ELR (cell line): ENCODE data around the gene XPO6.
A peak's percentile ranks its signal among the peaks of the same experiment; 100 is the strongest.
"Not testable (repeated sequence)": the region's sequence is repeated elsewhere in the genome, so short reads cannot be mapped to it uniquely, and the experiment has no call there.

Experiments used
- DNase-seq: peaks from one replicate; pipeline ENCODE4 v3.0.0-alpha.2; 2015; ENCODE audit warnings: low read depth

XPO6 gene

GRCh38 chr16:28211758-28212531, at the start of gene XPO6:
Gene XPO6, minus strand, starts transcription at chr16:28211965. Its CDS starts 597 bp downstream, at chr16:28211368.
- DNase-seq, result peak; percentile 95

GRCh38 chr16:28260193-28260592, 48.4 kb upstream of the XPO6 start:
- no peak for DNase-seq

GRCh38 chr16:28259781-28260150, 48.0 kb upstream of the XPO6 start:
- no peak for DNase-seq

- no peak for DNase-seq
Observed at GRCh38 chr16:28259091-28259780, 47.5 kb upstream of the XPO6 start.

GRCh38 chr16:28258567-28258966, 46.8 kb upstream of the XPO6 start:
- DNase-seq, result no peak

GRCh38 chr16:28257256-28257655, 45.5 kb upstream of the XPO6 start:
- no peak for DNase-seq

GRCh38 chr16:28255838-28256237, 44.1 kb upstream of the XPO6 start:
- DNase-seq, result no peak

GRCh38 chr16:28254158-28254557, 42.4 kb upstream of the XPO6 start:
- DNase-seq, result no peak

GRCh38 chr16:28250999-28251398, 39.2 kb upstream of the XPO6 start:
- DNase-seq, result no peak

GRCh38 chr16:28249483-28249882, 37.7 kb upstream of the XPO6 start:
- DNase-seq, result not testable (repeated sequence)

GRCh38 chr16:28241924-28242323, 30.2 kb upstream of the XPO6 start:
- no peak for DNase-seq

GRCh38 chr16:28237754-28238357, 26.1 kb upstream of the XPO6 start:
- no peak for DNase-seq

- DNase-seq, result no peak
Observed at GRCh38 chr16:28231763-28232162, 20.0 kb upstream of the XPO6 start.

GRCh38 chr16:28223909-28224308, 12.1 kb upstream of the XPO6 start:
- DNase-seq, result not testable (repeated sequence)

- DNase-seq, result not testable (repeated sequence)
Observed at GRCh38 chr16:28219777-28220176, 8.0 kb upstream of the XPO6 start.

- DNase-seq, result no peak
Observed at GRCh38 chr16:28219282-28219681, 7.5 kb upstream of the XPO6 start.

GRCh38 chr16:28218109-28218508, 6.3 kb upstream of the XPO6 start:
- DNase-seq, result peak; percentile 72

- DNase-seq, result no peak
Observed at GRCh38 chr16:28217326-28217725, 5.6 kb upstream of the XPO6 start.

GRCh38 chr16:28213396-28213795, 1.6 kb upstream of the XPO6 start:
- no peak for DNase-seq

GRCh38 chr16:28212532-28212873, 738 bp upstream of the XPO6 start:
- DNase-seq, result peak; percentile 58

GRCh38 chr16:28210979-28211588, 681 bp downstream of the XPO6 start:
- peak; percentile 90 for DNase-seq

- no peak for DNase-seq
Observed at GRCh38 chr16:28210264-28210663, 1.5 kb downstream of the XPO6 start.

- no peak for DNase-seq
Observed at GRCh38 chr16:28208824-28209223, 2.9 kb downstream of the XPO6 start.
